Measurements from ENCODE around the gene OPTC.
"Not testable (repeated sequence)": the region's sequence is repeated elsewhere in the genome, so short reads cannot be mapped to it uniquely, and the experiment has no call there.

Gene OPTC, protein sequence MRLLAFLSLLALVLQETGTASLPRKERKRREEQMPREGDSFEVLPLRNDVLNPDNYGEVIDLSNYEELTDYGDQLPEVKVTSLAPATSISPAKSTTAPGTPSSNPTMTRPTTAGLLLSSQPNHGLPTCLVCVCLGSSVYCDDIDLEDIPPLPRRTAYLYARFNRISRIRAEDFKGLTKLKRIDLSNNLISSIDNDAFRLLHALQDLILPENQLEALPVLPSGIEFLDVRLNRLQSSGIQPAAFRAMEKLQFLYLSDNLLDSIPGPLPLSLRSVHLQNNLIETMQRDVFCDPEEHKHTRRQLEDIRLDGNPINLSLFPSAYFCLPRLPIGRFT

DNA sequence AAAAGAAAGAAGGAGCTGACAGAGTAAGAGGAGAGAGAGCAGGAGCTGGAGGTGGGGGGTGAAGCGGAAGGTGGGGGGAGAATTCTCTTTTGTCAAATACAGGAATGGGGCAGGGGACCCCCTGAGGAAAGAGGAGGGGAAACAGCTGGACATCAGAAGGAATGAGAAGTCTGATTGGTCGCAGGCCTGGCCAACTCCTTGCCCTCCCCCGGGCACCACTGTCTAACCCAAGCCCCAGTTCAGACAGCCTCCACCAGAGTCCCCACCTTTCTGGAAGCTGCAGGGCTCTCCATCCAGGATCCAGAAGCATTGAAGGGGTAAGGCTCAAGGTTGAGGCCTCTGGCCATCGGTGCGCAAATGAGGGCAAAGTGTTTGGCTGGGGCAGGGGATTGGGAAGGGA, at the start of gene OPTC:
Gene OPTC, plus strand, starts transcription at position 253 of the 400 bp plus-strand sequence. CDS start 1,853 bp downstream, outside the sequence.
- no peak for DNase-seq

DNA sequence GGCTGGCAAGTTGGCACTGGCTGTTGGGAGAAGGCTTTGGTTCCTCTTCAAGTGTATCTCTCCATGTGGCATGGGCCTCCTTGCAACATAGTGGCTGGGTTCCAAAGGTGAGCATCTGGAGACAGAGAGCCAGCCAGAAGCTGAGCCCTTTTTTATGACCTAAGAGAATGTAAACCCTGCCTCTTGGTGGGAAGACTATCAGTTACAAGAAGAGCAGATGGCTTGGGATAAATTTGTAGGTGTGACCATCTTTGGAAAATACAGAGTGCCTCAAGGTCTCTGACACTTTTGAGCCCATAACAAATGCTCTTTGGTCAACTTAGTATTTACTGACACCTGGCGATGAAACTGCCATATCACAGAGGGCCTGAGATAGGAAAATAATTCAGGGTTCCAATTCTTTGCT, 49.8 kb upstream of the OPTC start:
- no peak for DNase-seq

DNA sequence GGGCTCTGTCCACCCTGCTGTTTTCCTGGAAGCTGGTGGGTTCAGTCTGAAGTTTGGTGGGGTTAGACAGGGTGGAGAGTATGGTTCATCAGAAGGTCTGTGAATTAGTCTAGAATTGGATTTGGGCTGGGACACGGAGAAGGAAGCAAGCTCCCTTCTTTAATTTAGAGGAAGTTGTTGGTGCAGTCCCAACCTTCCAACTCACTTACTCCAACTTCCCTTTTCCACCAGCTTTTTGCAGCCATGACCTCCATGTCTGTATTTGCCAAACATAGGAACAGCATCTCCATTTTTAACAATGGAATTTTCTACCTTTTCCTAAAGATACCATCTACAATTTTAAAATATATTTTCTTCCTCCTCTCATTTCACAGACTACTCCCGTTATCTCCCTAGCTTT, 46.8 kb upstream of the OPTC start:
- DNase-seq, result no peak

DNA sequence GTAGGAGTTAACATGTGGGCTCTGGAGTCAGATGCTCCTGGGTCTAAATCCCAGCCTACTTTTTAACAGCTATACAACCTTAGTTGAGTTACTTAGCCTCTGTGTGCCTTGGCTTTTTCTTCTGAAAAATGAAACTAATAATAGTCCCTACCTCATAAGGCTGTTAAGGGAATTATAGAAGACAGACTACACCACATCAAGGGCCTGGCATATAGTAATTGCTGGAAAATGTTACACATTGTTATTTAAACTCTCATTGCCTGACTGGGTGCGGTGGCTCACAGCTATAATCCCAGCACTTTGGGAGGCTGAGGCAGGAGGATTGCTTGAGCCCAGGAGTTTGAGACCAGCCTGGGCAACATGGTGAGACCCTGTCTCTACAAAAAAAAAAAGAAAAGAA, 46.4 kb upstream of the OPTC start:
- DNase-seq, result not testable (repeated sequence)

DNA sequence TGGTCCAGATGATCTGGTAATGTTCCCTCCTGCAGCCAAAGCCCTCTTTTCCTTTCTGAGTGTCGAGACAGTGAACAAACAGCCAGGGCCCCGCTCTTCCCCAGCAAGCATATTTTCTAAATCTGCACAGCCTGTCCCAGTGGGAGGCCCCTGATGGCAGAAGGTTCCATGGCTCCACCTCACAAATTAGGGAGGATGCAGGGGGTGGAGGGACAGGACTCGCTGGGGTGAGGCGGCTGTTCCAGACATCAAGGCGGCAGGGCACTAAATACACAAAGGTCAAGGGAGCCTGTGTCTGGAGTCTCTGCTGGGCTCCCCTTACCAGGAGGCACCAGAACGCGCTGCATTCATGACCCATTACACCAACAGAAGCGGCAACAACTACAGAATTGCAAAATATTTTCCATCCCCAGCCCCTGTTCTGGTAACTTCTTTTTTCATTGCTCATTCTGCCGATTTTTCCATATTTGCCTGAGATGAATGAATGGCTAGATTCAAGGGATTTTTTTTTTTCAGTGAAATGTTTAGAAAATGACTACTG, 45.4 kb upstream of the OPTC start:
- DNase-seq, result peak; percentile 52

DNA sequence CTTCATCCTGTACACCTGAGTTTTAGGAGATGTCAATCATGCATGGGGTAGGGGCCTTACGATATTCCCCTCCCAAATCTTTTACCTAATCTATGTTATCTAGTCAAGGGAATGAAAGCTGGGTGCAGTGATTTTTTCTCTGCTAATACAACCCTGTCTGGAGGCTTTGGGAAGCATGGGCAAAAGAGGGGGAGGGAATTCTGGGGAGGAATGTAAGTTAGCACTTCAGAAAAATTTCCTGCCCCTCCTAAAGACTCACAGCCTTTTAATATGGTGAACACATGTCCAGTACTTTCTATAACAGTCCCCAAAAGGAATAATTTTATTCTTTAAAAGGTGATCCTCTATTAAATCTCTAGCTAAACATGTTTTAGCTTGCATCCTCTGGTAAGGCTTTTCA, 44.0 kb upstream of the OPTC start:
- no peak for DNase-seq

DNA sequence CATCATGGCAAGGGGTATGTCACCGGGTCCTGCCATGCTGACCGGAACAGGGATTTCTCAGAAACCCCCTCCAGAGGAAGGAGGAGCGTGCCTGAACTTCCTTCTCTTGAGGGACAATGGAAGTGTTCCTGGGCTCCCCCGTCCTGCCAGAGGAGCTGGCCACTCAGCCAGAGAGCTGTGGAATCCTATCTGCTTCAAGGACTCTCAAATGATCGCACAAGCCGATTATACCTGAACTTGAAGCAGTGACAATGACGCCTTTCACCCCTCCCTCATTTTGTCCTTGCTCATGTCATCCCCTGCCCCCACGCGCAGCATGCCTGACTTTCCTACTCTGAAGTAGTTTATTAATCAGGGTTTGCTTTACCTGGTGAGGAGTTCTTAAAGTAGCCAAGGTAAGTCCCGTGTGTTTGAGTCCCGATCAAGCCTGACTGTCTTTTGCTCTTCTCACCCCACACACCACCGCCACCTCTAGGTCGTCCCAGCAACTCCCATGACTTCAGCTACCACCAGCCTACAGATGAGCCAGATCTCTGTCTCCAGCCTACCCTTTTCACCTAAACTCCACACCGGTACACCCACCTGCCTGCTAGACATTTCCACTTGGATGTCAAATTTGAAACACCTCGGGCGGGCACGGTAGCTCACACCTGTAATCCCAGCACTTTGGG, 43.3 kb upstream of the OPTC start:
- no peak for DNase-seq

DNA sequence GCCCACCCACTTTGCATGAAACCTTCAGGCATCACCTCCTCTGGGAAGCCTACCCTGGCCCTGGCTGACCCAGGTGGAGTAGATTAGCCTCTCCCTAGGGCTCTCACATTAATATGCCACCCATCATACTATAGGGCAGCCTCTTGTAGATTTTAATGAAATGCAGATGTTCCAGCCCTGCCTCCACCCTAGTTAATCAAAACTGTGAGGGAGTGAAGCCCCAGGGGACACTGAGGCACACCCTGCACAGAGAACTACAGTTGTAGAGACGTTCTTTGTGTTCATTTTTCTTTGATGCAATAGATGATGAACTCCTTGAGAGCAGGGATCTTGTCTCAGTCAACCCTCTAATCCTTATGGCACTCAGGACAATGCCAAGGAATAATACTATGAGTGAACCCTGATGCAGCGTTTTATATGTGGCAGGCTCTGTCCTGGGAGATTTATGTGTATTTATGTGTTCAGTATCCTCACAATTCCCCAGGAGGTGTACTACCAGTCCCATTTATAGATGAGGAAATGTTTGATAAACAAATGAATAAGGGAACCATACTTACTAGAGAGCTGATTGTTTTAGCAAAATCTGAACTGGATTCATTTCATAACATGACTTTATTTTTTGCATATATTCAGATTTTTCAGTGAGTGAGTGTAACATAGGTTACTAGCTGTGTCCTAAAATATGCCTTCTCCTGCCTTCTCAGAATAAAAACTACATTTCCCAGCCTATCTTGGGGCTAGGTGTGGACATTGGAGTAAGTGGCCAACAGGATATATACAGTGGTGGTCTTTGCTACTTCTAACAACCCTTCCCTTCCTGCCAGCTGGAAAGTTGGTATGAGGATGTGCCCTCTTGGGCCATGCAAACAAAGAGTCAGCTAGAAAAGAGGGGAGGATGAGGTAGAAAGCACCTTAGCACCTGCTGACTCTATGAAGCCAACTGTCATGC, 41.8 kb upstream of the OPTC start:
- no peak for DNase-seq

DNA sequence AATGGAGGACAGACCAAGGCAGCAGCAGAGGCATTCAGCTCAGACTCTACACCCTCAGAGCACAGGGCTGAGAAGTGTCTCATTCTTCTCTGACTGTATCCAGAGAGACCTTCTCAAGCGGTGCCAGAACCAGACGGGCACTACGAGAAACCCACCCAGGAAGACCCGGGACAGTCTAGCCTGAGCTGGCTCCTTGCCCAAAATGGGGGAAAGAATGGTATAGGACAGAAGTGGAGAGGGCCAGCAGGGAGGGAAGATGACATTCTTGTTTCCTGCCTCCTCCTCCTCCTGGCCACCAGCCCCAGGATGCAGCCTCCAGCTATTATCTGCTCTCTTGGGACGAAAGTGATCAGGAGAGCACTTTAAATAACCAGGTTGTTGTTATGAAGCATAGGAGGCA, 40.9 kb upstream of the OPTC start:
- no peak for DNase-seq

DNA sequence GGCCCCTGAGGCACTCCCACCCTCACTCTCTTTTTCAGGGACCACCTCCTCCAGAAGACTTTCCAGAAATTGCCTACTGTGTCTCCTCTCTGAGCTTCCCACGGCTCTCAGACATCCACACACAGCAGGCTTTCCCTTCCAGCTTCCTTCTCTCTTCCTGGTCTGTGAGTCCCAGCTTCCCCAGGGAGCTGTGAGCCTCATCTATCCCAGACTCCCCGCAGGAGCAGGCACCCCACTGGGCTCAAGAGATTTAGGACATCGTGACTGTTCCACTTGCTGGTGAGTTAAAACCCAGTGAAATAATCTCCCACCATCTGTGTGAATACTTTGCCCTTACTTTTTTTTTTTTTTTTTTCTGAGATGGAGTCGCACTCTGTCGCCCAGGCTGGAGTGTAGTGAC, 40.3 kb upstream of the OPTC start:
- no peak for DNase-seq

DNA sequence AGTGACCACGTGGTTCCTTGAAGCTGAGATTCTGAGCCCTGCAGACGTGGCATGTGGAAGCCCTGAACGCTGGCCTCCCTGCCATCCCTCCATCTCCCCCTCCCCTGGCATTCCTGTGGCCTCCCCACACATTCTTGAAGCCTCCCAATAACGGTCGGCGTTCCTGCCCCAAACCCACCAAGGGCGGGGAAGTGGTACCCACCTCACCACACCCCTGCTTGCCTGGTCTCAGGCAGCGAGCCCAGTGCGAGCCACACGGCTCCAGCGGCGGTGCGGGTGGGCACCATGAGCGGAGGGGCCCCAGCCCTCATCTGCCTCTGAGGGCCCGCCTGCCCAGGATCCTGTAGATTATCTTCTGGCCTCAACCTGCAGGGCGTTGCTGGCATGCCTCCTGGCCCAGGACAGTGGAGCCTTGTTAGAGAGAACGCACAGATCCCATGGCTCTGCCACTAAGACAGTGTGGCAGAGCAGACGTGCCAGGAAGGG, 38.9 kb upstream of the OPTC start:
- no peak for DNase-seq

DNA sequence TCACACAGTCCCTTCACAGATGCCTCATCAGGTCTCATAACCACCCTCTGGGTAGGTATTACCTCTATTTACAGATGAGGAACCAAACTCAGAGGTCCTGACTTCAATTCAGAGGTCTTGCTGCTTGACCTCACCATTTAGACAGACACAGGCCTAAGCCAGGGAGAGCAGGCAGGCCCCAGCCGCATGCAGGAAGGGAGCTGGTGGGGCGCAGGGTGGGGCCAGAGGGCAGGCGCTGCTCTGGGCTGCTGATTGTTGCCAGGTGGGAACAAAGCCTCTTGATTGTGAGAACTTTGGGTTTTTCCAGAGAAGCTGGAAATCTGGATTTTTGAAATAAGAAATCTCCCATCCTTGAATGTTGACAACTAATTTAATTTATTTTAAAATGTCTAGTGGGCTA, 38.2 kb upstream of the OPTC start:
- DNase-seq, result no peak

DNA sequence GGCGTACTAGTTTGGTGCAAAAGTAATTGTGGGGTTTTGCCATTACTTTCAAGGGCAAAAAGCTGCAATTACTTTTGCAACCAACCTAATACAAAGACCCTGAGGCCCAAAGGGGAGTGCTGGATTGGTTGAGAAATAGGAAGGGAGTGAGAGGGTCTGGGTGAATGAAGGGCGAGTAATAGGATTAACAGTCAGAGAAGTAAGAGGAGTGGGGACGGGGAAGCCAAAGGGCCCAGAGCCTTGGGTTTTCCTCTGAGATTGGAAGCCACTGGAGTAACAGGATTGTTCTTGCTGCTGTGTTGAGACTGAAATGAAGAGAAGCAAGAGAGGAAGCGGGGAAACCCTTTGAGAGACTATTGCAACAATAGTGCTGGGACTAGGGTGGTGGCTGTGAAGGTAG, 37.4 kb upstream of the OPTC start:
- DNase-seq, result no peak

DNA sequence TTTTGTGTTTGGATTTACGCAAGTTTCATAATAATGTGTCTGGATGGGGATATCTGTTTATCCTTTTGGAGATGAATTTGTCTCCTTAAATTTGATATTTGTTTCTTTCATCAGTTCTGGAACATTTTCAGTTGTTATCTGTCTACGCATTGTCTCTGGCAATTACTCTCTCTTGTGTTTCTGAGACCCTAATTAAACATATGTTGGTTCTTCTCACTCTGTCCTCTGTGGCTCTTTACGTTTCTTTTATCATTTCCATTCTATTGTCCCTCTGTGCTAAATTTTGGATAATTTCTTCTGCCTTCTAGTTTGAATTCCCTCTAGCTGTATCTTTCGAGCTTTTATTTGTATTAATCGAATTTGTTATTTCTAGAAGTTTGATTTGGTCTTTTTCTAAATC, 35.9 kb upstream of the OPTC start:
- DNase-seq, result no peak

DNA sequence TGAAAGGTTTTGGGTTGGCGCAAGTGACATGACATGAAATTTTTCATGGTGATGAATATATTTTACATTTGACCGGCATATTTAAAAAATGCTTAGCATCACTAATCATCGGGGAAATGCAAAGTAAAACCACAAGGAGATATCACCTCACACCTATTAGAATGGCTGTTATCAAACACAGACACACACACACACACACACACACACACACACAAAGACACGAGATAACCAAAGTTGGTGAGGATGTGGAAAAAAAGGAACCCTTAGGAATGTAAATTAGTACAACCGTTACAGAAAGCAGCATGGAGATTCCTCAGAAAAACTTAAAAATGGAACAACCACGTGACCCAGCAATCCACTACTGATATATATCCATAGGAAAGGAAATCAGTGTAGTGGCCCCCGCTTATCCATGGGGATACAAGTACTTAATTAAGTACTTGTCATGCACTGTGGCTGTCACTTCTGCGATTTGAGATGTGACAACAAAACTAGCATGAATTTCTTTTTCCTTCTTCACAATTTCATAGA, 34.2 kb upstream of the OPTC start:
- no peak for DNase-seq

DNA sequence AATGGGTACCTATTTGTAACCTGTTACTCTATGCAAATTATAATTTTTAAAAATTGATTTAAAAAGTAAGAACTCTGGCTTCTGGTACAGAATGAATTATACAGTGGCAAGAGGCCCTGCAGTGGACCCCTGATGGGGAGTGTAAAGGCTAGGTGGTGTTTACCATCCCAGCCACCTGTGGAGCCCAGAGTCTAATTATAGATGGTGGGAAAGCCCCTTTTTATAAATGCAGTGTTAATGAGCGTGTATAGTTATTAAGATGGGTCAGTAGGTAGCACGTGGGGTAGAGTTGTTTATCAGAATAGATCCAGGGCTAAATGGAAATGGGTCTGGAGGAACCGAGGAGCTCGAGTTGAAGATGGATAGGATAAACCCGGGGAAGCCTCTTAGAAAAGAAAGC, 32.2 kb upstream of the OPTC start:
- no peak for DNase-seq

DNA sequence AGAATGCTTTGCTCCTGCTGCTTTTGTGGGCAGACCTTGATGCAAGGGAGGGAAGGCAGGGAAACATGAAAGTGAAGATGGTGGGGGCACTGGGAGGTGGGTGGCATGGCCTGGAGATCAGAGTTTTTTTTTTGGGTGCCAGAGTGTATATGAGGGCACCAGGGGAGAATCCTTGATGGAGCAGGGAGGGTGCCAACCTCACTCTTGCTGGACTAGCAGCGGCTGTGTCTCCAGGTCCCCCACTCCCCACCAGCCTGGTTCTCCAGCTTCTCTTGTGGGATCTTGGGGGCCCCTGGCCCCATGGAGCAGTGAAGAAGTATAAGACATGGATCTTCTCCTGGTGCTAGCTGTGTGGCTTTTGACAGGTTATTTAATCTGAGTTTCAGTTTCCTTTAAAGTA, 31.8 kb upstream of the OPTC start:
- no peak for DNase-seq

DNA sequence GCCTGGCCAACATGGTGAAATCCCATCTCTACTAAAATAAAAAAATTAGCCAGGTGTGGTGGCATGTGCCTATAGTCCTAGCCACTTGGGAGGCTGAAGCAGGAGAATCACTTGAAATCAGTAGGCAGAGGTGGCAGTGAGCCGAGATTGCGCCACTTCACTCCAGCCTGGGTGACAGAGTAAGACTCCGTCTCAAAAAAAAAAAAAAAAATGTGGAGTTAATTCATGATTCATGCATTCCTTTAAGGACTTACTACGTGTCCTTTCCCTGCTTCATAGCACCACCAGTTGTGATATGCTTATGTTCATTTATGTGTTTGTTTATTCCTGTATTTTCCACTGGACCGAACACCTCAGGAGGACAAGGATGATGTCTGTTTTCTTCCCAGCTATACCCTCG, 31.1 kb upstream of the OPTC start:
- no peak for DNase-seq

DNA sequence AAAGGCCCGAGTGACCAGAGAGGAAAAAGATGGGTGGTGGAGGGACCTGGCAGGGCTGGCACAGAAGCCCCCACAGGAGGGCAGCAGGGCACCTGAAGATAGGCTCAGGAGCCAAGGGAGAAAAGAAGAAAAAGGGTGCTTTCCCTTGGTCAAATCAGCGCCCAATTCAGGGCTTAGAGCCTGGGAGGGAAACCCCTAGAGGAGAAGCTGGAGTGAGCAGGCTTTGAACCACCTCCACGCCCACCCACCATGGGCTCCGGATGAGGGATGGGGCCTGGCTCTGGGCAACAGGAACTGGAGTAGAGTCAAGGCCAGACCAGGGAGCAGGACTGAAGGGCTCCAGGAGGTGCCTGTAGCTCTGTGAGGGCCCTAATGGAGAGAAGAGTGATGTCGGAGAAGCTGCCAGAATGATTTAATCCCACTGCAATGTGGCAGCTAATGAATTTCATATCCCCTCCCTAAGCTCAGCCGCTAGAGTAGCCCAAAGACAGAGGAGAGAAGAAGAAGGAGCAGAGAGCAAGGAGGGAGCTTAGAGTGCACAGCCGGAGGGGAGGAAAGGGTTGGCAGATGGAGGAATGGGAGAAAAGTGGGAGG, 30.4 kb upstream of the OPTC start:
- no peak for DNase-seq

DNA sequence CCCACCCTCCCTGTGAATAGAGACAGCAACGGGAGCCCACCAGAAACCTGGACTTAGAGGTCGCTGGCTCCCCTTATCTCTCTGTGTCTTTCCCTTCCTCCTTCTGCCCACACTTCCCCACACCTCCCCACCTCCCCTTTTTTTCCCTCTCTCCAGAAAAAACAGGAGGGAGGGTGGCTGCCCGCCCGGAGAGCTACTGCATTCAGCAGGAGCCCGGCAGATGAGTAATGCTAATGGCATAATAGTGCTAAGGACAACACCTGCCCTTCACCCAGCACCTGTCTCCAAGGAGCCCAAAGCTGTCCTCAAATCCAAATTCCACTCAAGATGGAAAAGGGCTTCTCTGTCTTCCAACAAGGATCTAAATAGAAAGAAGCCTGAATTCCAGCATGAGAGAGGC, 29.7 kb upstream of the OPTC start:
- DNase-seq, result no peak

DNA sequence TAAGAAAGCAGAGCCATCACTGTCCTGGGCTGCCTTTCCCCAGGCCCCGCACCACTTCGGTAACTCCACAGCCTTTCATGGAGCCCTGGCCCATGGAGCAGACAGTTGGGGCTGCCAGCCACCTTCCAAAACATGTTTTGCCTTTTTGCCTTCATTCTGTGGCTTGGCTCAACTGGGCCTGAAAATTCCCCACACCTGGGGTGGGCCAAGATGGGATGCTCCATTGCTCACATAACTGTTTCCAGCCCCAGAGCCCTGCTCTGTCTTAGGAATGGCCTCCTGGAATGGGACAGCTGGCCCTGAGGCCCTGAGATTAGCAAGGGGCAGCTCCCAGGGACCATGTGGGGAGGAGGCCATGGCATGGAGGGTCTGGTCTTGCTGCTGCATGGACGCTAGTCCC, 29.2 kb upstream of the OPTC start:
- no peak for DNase-seq

DNA sequence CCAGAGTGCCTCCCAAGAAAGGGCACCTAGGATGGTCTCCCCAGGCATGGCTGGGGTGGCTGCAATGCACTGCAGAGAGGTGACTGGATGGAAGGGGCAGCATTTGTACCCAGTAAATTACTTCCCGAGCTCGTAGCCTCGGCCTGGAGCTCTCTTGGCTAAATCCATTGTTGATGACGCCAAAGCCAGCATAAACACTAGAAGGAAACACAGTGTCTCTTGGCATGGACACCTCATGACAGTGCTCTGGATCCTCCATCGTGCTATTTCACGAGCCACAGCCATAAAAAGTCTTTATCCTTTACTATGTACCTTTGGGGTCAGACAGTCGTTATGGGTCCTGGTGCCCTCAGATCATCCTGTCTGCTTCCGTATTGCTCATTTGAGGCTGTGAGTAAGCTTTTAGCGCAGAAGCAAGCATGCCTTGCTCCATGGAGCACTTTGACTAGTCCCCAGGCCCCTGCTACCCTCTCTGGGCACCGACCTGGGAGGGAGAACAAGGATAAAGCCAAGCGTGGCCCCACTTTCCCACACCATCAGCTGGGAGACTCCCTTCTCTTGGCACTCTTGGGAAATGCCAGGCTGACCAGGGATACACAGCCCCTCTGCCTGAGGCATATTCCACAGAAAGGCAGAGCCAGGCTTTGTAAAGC, 28.7 kb upstream of the OPTC start:
- no peak for DNase-seq

Measured in retina (tissue), 1 donor.